Astrocyte (in vitro differentiated cells and primary cell): ENCODE data around the gene SNCA. TPM values are rescaled to one million over a fixed set of nuclear protein-coding genes. Genes with fewer than 3 reads are reported as not detected.

Experiments used
- DNase-seq: peaks from one replicate; pipeline ENCODE4 v3.0.0-alpha.2; 2010; ENCODE audit warnings: low read depth
- FAIRE-seq: peaks from 2 replicates; lab custom pipeline; 2011; peaks lifted over from hg19 to GRCh38; lab: Jason Lieb, UNC
- H2AFZ ChIP-seq: 2 replicates; pipeline ENCODE4 v1.6.0; 2012; ENCODE audit warnings: low read depth, low read length, inconsistent platforms
- H3K27ac ChIP-seq: 2 replicates; pipeline ENCODE4 v1.5.1; 2011; ENCODE audit warnings: low read depth, low read length, inconsistent platforms
- H3K27me3 ChIP-seq: 2 replicates; pipeline ENCODE4 v1.6.0; 2011; ENCODE audit warnings: low read length, inconsistent platforms; ENCODE audit not compliant: insufficient read depth
- H3K36me3 ChIP-seq: 2 replicates; pipeline ENCODE4 v1.5.1; 2011; ENCODE audit warnings: low read length, inconsistent platforms; ENCODE audit not compliant: insufficient read depth
- H3K4me1 ChIP-seq: 2 replicates; pipeline ENCODE4 v1.5.1; 2011; ENCODE audit warnings: low read length, inconsistent platforms; ENCODE audit not compliant: insufficient read depth
- H3K4me2 ChIP-seq: 2 replicates; pipeline ENCODE4 v1.6.0; 2012; ENCODE audit warnings: low read length, inconsistent platforms
- H3K4me3 ChIP-seq: 2 replicates; pipeline ENCODE4 v1.5.1; 2011; ENCODE audit warnings: low read depth, mild to moderate bottlenecking, low read length, inconsistent platforms; ENCODE audit not compliant: insufficient read depth
- H3K79me2 ChIP-seq: 2 replicates; pipeline ENCODE4 v1.6.0; 2012; ENCODE audit warnings: mild to moderate bottlenecking, low read length, inconsistent platforms; ENCODE audit not compliant: insufficient read depth
- H3K9ac ChIP-seq: 2 replicates; pipeline ENCODE4 v1.6.0; 2012; ENCODE audit warnings: mild to moderate bottlenecking, low read length, inconsistent platforms
- H3K9me3 ChIP-seq: 2 replicates; pipeline ENCODE4 v1.5.1; 2012; ENCODE audit warnings: low read depth, mild to moderate bottlenecking, low read length, inconsistent platforms; ENCODE audit not compliant: insufficient read depth
- H4K20me1 ChIP-seq: 2 replicates; pipeline ENCODE4 v1.6.0; 2012; ENCODE audit warnings: low read length, inconsistent platforms; ENCODE audit not compliant: insufficient read depth
- H3K27ac Mint-ChIP-seq: one replicate; pipeline ENCODE4 v1.8.0; 2021; ENCODE audit warnings: mild to moderate bottlenecking, mixed read lengths; ENCODE audit not compliant: unreplicated experiment
- H3K27me3 Mint-ChIP-seq: one replicate; pipeline ENCODE4 v1.8.0; 2021; ENCODE audit warnings: low read depth, mixed read lengths; ENCODE audit not compliant: unreplicated experiment
- H3K36me3 Mint-ChIP-seq: one replicate; pipeline ENCODE4 v1.8.0; 2021; ENCODE audit warnings: low read depth, mixed read lengths; ENCODE audit not compliant: unreplicated experiment
- H3K4me1 Mint-ChIP-seq: one replicate; pipeline ENCODE4 v1.8.0; 2021; ENCODE audit warnings: low read depth, mixed read lengths; ENCODE audit not compliant: unreplicated experiment
- H3K4me3 Mint-ChIP-seq: one replicate; pipeline ENCODE4 v1.8.0; 2021; ENCODE audit warnings: mild to moderate bottlenecking, moderate library complexity, mixed read lengths; ENCODE audit not compliant: unreplicated experiment
- H3K9me3 Mint-ChIP-seq: one replicate; pipeline ENCODE4 v1.8.0; 2021; ENCODE audit warnings: mild to moderate bottlenecking, mixed read lengths; ENCODE audit not compliant: unreplicated experiment
- EZH2 ChIP-seq: IDR thresholded peaks from 2 replicates; pipeline ENCODE4 v1.6.1; 2012; ENCODE audit warnings: mild to moderate bottlenecking, low read length, inconsistent platforms; ENCODE audit not compliant: insufficient read depth
- total RNA-seq: library from RNA; stranded (reverse); gene quantifications from 2 replicates; pipeline ENCODE4 v1.2.1, GENCODE V29; 2021
- TF ChIP-seq, protein P1 (sequence below): IDR thresholded peaks from 2 replicates; pipeline ENCODE4 v1.5.1; 2011; ENCODE audit warnings: low read depth, mild to moderate bottlenecking, inconsistent platforms, low read length, moderate library complexity; ENCODE audit not compliant: insufficient read depth

The SNCA gene
- total RNA-seq, 1 donor from 2014 or later, result 27.3 TPM

DNA sequence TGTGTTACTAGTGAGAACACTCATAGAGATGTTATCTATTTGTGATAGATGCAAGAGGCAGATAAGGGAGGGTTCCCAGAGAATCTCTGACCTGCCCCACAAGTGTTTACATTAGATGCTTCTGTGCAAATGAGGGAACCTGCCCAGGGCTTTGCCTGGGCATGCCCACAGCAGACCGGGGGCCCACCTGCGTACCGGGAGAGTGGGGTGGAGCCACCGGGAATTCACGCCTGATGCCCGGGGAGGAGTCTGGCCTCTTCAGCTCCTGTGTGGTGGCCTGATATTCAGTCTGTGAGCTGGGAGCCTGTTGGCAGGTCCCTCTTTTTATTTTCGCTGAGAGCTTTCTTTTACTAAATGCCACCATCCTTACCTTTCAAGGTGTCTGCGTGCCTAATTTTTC, 155.7 kb downstream of the SNCA start:
- FAIRE-seq, result no peak
- H3K27me3 Mint-ChIP-seq, result no peaks in the 10 kb centered on the region

DNA sequence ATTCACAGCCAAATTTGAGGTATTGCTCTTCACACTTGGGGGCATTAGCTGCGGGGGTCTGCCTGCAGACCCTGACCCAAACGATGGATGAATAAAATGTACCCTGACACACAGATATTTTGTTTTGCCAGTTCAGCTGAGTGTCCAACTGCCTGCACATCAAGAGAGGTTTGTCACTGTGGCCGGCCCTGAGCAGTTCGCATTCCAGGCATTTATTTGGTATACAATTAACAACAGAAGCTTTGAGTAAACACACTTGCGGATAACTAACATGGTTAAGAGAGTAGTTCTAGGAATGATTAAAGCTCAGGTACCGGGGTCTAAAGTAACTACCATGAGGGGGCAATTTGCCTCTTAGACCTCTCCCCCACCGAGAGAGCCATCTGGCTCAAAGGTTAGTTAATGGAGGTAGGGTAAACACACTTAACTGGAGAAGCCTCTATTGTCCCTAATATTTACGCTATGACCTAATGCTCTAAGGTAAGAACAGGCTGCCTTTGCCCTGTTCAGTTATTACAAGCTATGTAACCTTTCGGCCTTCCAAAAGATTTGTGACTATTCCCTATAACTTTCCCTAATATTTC, 162.0 kb downstream of the SNCA start:
- Mint-ChIP-seq H3K27me3 (no peaks in the 10 kb centered on the region), H3K9me3 (peaks cover 14% of the 10 kb centered on the region), H3K36me3 (no peaks in the 10 kb centered on the region), H3K4me1 (no peaks in the 10 kb centered on the region), H3K4me3 (no peak overlapping the region), H3K27ac (no peak overlapping the region)
- Histone ChIP-seq H3K9ac (no peak overlapping the region), H3K4me1 (no peaks in the 10 kb centered on the region), H3K27me3 (no peaks in the 10 kb centered on the region), H3K4me3 (no peak overlapping the region), H2AFZ (no peak overlapping the region), H3K27ac (no peak overlapping the region), H3K36me3 (no peaks in the 10 kb centered on the region), H3K79me2 (no peaks in the 10 kb centered on the region), H3K4me2 (no peak overlapping the region), H3K9me3 (no peaks in the 10 kb centered on the region), H4K20me1 (no peaks in the 10 kb centered on the region)
- DNase-seq (no peak), FAIRE-seq (no peak)
- no peak for TF ChIP-seq EZH2
- TF ChIP-seq, protein P1, sequence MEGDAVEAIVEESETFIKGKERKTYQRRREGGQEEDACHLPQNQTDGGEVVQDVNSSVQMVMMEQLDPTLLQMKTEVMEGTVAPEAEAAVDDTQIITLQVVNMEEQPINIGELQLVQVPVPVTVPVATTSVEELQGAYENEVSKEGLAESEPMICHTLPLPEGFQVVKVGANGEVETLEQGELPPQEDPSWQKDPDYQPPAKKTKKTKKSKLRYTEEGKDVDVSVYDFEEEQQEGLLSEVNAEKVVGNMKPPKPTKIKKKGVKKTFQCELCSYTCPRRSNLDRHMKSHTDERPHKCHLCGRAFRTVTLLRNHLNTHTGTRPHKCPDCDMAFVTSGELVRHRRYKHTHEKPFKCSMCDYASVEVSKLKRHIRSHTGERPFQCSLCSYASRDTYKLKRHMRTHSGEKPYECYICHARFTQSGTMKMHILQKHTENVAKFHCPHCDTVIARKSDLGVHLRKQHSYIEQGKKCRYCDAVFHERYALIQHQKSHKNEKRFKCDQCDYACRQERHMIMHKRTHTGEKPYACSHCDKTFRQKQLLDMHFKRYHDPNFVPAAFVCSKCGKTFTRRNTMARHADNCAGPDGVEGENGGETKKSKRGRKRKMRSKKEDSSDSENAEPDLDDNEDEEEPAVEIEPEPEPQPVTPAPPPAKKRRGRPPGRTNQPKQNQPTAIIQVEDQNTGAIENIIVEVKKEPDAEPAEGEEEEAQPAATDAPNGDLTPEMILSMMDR, result no peak

More for the DNA sequence above, 155.7 kb downstream of the SNCA start:
- H3K9me3 ChIP-seq, result no peaks in the 10 kb centered on the region
- Mint-ChIP-seq H3K27ac (peak overlapping the region; percentile 84), H3K9me3 (peaks cover 10% of the 10 kb centered on the region), H3K4me3 (peak overlapping the region; percentile 82), H3K36me3 (peaks cover 9% of the 10 kb centered on the region), H3K4me1 (peaks cover 3% of the 10 kb centered on the region)
- no peaks in the 10 kb centered on the region for H3K27me3 ChIP-seq
- no peak overlapping the region for H2AFZ ChIP-seq
- H3K36me3 ChIP-seq, result no peaks in the 10 kb centered on the region
- no peak overlapping the region for H3K4me2 ChIP-seq
- TF ChIP-seq EZH2, result no peak
- TF ChIP-seq, protein P1, result no peak
- no peaks in the 10 kb centered on the region for H3K4me1 ChIP-seq
- no peak overlapping the region for H3K27ac ChIP-seq
- no peak overlapping the region for H3K4me3 ChIP-seq
- no peaks in the 10 kb centered on the region for H4K20me1 ChIP-seq
- DNase-seq, result no peak
- H3K9ac ChIP-seq, result no peak overlapping the region
- no peaks in the 10 kb centered on the region for H3K79me2 ChIP-seq

Other genes with a start within 250 kb of the SNCA start
- 0.17 and 0.34 TPM in 2 replicates for gene MMRN1, start 57.7 kb upstream of the SNCA start, total RNA-seq